A673 (cell line): ENCODE measurements around the gene YTHDC1.

ENCODE experiments used
- CTCF ChIP-seq: fragments of 300-800, 200-600 bp; sonication (generic); conservative IDR thresholded peaks from 2 replicates; pipeline ENCODE4 v1.5.1; 2017; ENCODE audit warnings: low read depth, mild to moderate bottlenecking, antibody characterized with exemption, low read length, moderate library complexity, mixed read lengths
- EZH2 ChIP-seq: fragments of 200-600 bp; sonication (generic); IDR thresholded peaks from 2 replicates; pipeline ENCODE4 v1.6.1; 2017; ENCODE audit warnings: borderline replicate concordance, low read depth, mild to moderate bottlenecking, mixed read lengths, antibody characterized with exemption, low read length; ENCODE audit not compliant: poor library complexity, severe bottlenecking

DNA sequence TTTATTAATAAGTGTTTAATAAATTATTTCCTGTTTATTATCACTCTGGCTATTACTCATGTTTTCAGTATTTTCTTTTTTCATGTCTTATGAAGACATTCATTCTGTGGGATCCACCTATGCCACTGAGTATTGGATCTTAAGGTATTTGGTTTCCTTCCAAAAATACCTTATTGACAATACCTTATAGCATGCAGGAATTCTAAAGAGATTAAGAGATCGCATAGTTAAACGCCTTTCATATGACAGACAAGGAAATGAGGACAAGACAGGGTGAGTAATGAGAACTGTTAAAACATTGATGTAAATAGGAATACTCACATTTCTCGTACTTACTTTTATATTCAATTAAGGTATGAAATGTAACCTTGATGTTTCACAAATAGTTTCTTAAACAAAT lies 66.2 kb downstream of the YTHDC1 start:
- TF ChIP-seq CTCF (no peak), EZH2 (no peak)
